GM21825 (cell line): ENCODE measurements around the gene SAMD9L.
"Not testable (repeated sequence)": the region's sequence is repeated elsewhere in the genome, so short reads cannot be mapped to it uniquely, and the experiment has no call there.

ENCODE experiments used
- ATAC-seq: cut with Tn5 transposase; IDR thresholded peaks from one replicate; pipeline ENCODE4 v1.9.1; 2021; ENCODE audit warnings: mild to moderate bottlenecking, moderate library complexity; ENCODE audit not compliant: unreplicated experiment

SAMD9L gene

GRCh38 chr7:93146472-93147141 is 1.6 kb downstream of the SAMD9L start:
- ATAC-seq, result peak; percentile 42

- no peak for ATAC-seq
Measured at GRCh38 chr7:93146036-93146435, 2.1 kb downstream of the SAMD9L start.

GRCh38 chr7:93145354-93145753 is 2.8 kb downstream of the SAMD9L start:
- ATAC-seq, result no peak

- no peak for ATAC-seq
Measured at GRCh38 chr7:93142127-93142526, 6.1 kb downstream of the SAMD9L start.

DNA sequence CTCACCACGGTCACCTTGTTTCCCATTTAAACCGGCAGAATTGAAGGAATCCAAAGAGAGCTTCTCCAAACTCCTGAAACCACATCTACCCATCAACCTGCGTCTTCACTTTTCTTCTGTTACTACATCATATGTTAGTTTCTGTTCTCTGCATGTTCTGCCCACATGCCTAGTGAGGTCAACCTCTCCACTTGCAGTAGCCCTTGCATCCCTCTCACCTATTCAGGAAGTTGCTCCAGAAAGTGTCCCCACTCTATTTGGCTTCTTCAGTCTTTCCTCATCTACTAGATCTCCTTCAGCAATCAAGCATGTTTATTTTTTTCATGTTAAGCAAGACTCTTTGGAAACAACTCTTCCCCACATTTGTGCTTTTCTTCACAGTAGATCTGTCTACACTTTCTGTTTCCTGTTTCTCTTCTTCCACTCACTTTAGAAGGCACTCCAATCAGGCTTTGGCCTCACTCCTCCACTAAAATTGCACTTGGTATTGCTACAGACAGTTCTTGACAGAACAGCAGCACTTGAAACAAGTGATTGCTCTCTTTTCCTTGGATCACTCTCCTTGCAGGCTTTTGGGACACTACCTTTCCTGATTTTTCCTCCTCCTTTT is 7.5 kb downstream of the SAMD9L start:
- no peak for ATAC-seq

DNA sequence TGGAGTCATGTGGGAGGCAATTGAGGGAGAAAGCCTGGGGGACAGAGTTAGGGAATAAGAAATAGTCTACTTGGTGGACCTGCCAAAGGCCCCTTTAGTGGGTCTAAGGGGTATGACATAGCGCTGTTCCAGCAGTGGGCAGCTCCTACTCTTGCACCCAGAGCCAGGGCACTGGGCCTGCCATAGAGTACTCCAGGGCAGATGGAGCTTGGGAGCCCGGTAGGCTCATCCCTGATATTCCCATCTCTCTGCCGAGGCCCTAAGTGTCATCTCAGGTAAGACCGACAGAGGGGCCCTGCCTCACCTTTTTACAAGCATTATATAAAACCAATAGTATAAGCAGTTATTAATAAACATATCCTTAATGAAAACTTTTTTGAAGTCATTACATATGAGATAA is 9.6 kb downstream of the SAMD9L start:
- ATAC-seq, result no peak

DNA sequence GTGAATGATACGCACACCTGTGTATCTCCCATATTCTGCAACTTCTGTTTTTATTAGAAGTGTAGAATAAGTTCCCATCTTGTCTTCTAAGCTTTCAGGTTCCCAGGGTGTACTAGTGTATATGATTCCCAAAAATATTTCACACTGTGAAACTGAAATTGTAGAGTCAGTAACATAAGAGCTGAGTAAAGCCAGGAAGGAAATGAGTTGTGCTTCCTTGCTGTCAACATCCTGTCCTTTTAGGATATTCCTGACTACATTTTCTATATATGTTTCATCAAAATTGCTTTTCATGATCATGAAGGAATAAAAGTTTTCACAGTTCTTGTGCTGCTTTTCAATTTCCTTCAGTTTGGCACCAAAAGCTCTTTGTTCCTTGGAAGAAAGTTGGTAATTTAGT is 15.2 kb downstream of the SAMD9L start:
- no peak for ATAC-seq

DNA sequence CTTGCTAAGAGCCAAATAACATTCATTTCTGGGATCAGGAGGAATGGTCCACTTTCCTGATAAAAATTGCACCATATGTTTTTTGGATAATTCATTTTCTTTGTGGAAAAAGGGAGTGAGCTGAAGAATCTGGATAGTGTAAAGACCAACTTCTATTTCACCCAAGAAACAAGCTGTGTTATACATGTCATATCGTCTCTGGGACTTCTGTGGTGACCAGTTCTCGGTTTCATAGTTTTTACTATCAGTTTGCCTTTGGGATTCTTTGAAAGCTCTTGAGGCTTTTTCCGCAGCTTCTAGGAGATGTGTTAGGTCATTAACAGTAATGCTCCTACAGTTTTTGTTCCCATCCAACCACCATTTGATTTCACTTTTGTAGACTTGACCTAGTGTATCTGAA is 16.0 kb downstream of the SAMD9L start:
- no peak for ATAC-seq

DNA sequence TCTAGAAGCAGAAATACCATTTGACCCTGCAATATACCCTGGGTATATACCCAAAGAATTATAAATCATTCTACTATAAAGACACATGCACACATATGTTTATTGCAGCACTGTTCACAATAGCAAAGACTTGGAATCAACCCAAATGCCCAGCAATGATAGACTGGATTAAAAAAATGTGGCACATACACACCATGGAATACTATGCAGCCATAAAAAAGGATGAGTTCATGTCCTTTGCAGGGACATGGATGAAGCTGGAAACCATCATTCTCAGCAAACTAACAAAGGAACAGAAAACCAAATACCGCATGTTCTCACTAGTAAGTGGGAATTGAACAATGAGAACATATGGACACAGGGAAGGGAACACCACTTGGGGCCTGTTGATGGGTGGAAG is 21.2 kb downstream of the SAMD9L start:
- not testable (repeated sequence) for ATAC-seq

DNA sequence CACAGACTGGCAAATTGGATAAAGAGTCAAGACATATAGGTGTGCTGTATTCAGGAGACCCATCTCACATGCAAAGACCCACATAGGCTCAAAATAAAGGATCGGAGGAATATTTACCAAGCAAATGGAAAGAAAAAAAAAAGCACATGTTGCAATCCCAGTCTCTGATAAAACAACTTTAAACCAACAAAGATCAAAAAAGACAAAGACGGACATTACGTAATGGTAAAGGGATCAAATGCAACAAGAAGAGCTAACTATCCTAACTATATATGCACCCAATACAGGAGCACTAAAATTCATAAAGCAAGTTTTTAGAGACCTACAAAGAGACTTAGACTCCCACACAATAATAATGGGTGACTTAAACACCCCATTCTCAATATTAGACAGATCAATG is 24.7 kb downstream of the SAMD9L start:
- ATAC-seq, result not testable (repeated sequence)

DNA sequence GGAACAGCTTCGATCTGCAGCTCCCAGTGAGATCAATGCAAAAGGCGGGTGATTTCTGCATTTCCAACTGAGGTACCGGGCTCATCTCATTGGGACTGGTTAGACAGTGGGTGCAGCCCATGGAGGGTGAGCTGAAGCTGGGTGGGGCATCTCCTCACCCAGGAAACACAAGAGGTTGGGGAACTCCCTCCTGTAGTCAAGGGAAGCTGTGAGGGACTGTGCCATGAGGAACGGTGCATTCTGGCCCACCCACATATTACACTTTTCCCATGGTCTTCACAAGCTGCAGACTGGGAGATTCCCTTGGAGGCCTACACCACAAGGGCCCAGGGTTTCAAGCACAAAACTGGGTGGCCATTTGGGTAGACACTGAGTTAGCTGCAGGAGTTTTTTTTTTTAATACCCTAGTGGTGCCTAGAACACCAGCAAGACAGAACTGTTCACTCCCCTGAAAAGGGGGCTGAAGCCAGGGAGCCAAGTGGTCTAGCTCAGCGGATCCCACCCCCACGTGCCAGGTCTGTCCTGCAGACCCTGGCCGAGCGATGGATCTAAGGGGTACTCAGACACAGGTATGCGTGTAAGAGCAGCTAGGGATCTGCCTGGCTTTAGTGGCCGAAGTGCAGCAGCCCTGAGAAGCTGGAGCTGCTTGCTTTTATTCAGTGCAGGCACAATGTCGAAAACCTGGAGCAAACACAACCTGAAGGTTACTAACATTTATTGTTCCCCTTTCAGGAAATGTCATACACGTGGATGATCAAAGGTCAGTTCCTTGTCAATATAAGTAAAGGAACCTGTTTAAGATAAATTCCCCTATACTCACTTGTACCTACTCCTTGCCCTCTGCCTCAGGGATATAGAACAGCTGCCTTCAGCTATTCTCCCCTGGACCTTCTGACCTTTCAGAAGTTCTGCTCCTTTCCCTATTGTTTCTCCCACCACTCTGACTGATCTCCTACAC is 27.3 kb downstream of the SAMD9L start:
- no peak for ATAC-seq

DNA sequence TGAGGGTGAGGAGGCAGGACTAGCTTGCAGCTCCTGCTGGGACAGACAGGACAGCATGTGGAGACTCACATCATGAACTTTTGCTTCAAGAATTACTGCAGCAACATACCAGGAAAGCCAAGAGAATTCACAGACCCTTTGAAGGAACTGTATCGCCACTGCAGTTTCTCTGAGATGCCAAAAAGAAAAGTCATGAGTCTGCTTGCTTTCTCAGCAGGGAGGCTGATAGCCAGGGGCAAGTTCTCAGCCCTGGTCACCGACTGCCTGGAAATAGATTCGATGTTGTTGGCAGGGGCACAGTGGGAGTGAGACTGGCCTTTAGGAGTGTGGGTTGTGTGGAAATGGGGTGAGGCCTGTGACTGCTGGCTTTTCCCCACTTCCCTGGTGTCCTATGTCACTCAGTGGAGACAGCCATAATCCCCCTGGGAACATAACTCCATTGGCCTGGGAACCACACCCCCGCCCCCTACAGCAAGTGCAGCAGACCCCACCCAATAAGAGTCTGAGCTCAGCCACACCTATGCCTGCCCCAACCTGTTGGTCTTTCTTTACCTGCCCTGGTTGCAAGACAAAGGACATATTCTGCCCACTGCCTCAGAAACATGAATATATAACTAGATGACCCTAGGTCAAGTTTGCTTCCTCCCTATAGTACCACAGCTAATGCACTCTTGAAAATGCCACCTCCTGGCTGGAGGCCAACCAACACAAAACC is 28.8 kb downstream of the SAMD9L start:
- ATAC-seq, result no peak

GRCh38 chr7:93117852-93118530 is 30.2 kb downstream of the SAMD9L start, which contains the start of gene SAMD9:
Gene SAMD9 (minus strand): TSS chr7:93117979. CDS start chr7:93106097, 11,882 bp downstream.
- peak; percentile 100 for ATAC-seq

- no peak for ATAC-seq
Measured at GRCh38 chr7:93117327-93117726, 30.9 kb downstream of the SAMD9L start.

DNA sequence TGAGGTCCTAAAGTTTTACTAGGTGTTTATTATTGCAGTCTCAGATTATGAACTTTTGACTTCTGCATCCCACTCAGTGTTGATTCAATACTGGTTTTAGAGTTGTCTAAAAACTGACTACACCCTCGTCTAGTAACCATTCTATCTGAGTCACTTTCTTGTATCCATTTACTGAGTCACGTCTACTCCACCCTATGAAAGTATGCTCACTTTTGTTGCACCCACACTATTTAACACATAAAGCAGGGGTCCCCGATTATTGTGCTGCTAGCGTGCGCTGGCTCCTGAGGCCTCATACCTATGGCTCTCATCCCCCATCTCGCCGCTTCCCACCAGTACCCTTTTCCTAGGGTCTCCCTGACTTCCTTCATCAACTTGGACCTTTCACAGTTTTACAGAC is 32.4 kb downstream of the SAMD9L start:
- ATAC-seq, result no peak

GRCh38 chr7:93108003-93108402 is 40.2 kb downstream of the SAMD9L start:
- no peak for ATAC-seq

- no peak for ATAC-seq
Measured at GRCh38 chr7:93097388-93097787, 50.8 kb downstream of the SAMD9L start.

GRCh38 chr7:93092757-93093370 is 55.3 kb downstream of the SAMD9L start:
- peak; percentile 72 for ATAC-seq
